Measurements from ENCODE around the gene GOLGA3. TPM values are rescaled to one million over a fixed set of nuclear protein-coding genes. Genes with fewer than 3 reads are reported as not detected.

Gene GOLGA3
- total and polyA plus RNA-seq, 5 donors from 2014 or later: 2.0 to 46.4 (median 4.1) TPM

DNA sequence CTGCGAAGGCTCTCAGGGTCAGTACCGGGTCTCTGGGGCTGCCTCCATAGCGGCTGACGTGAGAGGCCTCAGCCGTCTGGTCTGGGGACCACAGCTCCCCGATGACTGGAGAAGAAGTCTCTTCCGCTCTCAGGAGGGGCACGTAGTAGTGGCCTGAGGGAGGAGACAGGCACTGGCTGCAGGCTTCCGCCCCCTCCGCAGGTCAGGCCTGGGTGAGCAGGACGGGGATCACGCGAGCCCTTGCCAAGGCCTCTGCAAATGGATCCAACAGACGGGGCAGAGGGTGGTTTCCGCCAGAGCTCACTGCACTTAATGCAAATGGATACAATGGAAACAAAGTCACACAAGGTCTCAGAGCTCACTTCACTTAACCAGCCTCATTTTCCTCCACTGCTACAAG lies 91.8 kb downstream of the GOLGA3 start:
- DNase-seq (no peak), ATAC-seq (ENCODE audit: low read depth in 2 of 2) (no peak)
- Histone ChIP-seq H3K9me3 (ENCODE audit: control insufficient read depth in 2 of 2, low read length in 2 of 2) (no peaks in the 10 kb centered on the region), H3K36me3 (ENCODE audit: control insufficient read depth, insufficient read depth, low read length) (peaks cover 91% of the 10 kb centered on the region), H3K4me3 (ENCODE audit: low read depth, low read length) (no peak overlapping the region), H3K27me3 (ENCODE audit: control insufficient read depth, insufficient read depth, low read length) (no peaks in the 10 kb centered on the region), H3K4me1 (ENCODE audit: control insufficient read depth, insufficient read depth, low read length, poor library complexity, severe bottlenecking) (no peaks in the 10 kb centered on the region), H3K27ac (ENCODE audit: insufficient read depth, low read length, poor library complexity, severe bottlenecking) (no peak overlapping the region)
- peaks cover 0 to 2% (median 1%) of the 10 kb centered on the region in 4 donors for H3K4me1 Mint-ChIP-seq
- H3K36me3 Mint-ChIP-seq: peaks cover 43% of the 10 kb centered on the region
- no peaks in the 10 kb centered on the region for H3K9me3 Mint-ChIP-seq
- H3K4me3 Mint-ChIP-seq: no peak overlapping the region
- no peaks in the 10 kb centered on the region for H3K27me3 Mint-ChIP-seq
- no peak overlapping the region for H3K27ac Mint-ChIP-seq

DNA sequence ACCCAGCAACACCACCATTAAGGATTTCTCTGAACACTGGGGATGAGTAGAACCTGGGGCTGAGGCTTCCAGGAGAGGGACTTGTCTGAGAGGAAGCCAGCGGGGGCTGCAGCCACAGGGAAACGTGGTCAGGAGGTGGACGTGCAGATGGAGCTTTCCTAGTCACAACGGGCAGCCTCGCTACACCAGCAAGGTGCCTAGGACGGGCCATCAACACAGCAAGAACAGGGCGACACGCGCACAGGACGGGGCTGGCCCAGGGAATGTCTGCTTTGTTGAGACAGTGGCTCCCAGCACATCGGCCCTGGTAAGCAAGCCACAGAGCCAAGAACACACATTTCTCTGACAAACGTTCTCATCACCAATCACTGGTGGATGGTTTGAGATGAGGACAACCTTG lies 92.3 kb downstream of the GOLGA3 start:
- H3K27me3 ChIP-seq (ENCODE audit: control insufficient read depth, insufficient read depth, low read length): no peaks in the 10 kb centered on the region
- no peak for ATAC-seq (ENCODE audit: low read depth in 2 of 2)
- H3K4me1 Mint-ChIP-seq: no peaks in the 10 kb centered on the region
- H3K27ac Mint-ChIP-seq: no peak overlapping the region
- H3K36me3 Mint-ChIP-seq: peaks cover 45% of the 10 kb centered on the region
- H3K4me3 ChIP-seq (ENCODE audit: low read depth, low read length): no peak overlapping the region
- no peaks in the 10 kb centered on the region for H3K4me1 ChIP-seq (ENCODE audit: control insufficient read depth, insufficient read depth, low read length, poor library complexity, severe bottlenecking)
- DNase-seq: no peak
- no peaks in the 10 kb centered on the region for H3K27me3 Mint-ChIP-seq
- H3K9me3 ChIP-seq (ENCODE audit: control insufficient read depth in 2 of 2, low read length in 2 of 2): no peaks in the 10 kb centered on the region
- no peak overlapping the region for H3K4me3 Mint-ChIP-seq
- H3K36me3 ChIP-seq (ENCODE audit: control insufficient read depth, insufficient read depth, low read length): peaks cover 91% of the 10 kb centered on the region
- H3K9me3 Mint-ChIP-seq: no peaks in the 10 kb centered on the region
- H3K27ac ChIP-seq (ENCODE audit: insufficient read depth, low read length, poor library complexity, severe bottlenecking): no peak overlapping the region

DNA sequence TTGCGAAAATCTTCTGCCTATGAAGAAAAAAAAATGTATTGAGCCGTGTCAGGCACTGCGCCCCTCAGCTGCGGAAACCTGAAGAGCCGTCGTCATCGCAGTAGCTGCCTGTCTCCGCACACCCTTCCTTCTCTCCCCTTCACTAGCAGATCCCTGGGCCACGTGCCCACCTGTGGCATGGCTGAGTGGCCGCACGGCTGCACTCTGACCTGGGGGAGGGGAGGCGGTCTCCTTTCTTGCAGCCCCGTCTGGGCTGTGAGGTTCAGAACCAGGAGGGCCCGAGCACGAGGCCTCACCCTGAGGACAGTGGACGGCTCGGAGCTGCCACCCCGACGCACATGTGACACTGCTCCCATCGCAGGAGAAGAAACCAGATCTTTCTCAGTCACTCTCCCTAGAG lies 93.2 kb downstream of the GOLGA3 start:
- Mint-ChIP-seq H3K4me1 (no peaks in the 10 kb centered on the region), H3K27me3 (no peaks in the 10 kb centered on the region), H3K36me3 (peaks cover 51% of the 10 kb centered on the region), H3K9me3 (no peaks in the 10 kb centered on the region), H3K4me3 (no peak overlapping the region), H3K27ac (no peak overlapping the region)
- ATAC-seq (ENCODE audit: low read depth in 2 of 2) (no peak), DNase-seq (no peak)
- Histone ChIP-seq H3K36me3 (ENCODE audit: control insufficient read depth, insufficient read depth, low read length) (peaks cover 91% of the 10 kb centered on the region), H3K27me3 (ENCODE audit: control insufficient read depth, insufficient read depth, low read length) (no peaks in the 10 kb centered on the region), H3K4me1 (ENCODE audit: control insufficient read depth, insufficient read depth, low read length, poor library complexity, severe bottlenecking) (no peaks in the 10 kb centered on the region), H3K4me3 (ENCODE audit: low read depth, low read length) (no peak overlapping the region), H3K9me3 (ENCODE audit: control insufficient read depth in 2 of 2, low read length in 2 of 2) (no peaks in the 10 kb centered on the region), H3K27ac (ENCODE audit: insufficient read depth, low read length, poor library complexity, severe bottlenecking) (no peak overlapping the region)

DNA sequence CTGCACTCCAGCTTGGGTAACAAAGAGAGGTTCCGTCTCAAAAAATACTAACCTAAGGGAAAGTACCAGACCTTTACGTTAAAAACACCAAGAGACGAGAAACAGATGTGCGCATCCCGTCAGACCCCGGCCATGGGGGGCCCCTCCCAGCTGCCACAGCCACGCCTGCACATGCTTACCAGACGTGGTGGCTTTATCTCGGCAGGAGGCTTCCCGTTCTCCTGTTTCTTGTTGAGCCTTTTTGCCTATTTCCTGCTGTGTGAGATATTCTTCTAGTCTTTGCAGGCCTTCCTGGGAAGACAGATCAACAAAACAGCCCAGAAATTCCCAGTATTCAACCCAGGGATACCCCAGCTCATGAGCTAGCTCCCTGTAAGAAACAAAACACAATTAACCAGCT lies 94.5 kb downstream of the GOLGA3 start:
- no peak overlapping the region for H3K4me3 Mint-ChIP-seq
- peaks cover 51% of the 10 kb centered on the region for H3K36me3 Mint-ChIP-seq
- no peaks in the 10 kb centered on the region for H3K27me3 Mint-ChIP-seq
- H3K9me3 ChIP-seq (ENCODE audit: control insufficient read depth in 2 of 2, low read length in 2 of 2): no peaks in the 10 kb centered on the region
- H3K4me3 ChIP-seq (ENCODE audit: low read depth, low read length): no peak overlapping the region
- no peaks in the 10 kb centered on the region for H3K27me3 ChIP-seq (ENCODE audit: control insufficient read depth, insufficient read depth, low read length)
- no peaks in the 10 kb centered on the region for H3K9me3 Mint-ChIP-seq
- no peaks in the 10 kb centered on the region for H3K4me1 Mint-ChIP-seq
- no peak overlapping the region for H3K27ac ChIP-seq (ENCODE audit: insufficient read depth, low read length, poor library complexity, severe bottlenecking)
- no peak overlapping the region for H3K27ac Mint-ChIP-seq
- H3K36me3 ChIP-seq (ENCODE audit: control insufficient read depth, insufficient read depth, low read length): peaks cover 79% of the 10 kb centered on the region
- H3K4me1 ChIP-seq (ENCODE audit: control insufficient read depth, insufficient read depth, low read length, poor library complexity, severe bottlenecking): no peaks in the 10 kb centered on the region
- DNase-seq: no peak
- ATAC-seq (ENCODE audit: low read depth in 2 of 2): no peak

DNA sequence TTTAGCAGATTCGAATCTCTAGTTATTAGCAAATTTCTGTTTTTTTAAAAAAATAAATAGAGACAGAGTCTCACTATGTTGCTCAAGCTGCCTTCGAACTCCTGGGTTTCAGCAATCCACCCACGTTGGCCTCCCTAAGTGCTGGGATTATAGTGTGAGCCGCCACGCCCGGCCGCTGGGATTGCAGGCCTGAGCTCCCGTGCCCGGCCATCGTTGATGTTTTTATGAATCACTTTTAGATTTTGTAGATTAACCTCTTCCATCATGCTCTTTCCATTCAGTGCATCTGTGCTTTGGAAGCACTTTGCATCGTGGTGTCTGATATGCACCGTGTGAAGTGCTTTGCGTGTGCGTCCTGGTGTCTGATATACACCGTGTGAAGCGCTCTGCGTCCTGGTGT lies 97.1 kb downstream of the GOLGA3 start:
- ATAC-seq (ENCODE audit: low read depth in 2 of 2) (no peak), DNase-seq (no peak)
- no peaks in the 10 kb centered on the region for H3K27me3 Mint-ChIP-seq
- Histone ChIP-seq H3K27ac (ENCODE audit: insufficient read depth, low read length, poor library complexity, severe bottlenecking) (no peak overlapping the region), H3K27me3 (ENCODE audit: control insufficient read depth, insufficient read depth, low read length) (no peaks in the 10 kb centered on the region), H3K4me1 (ENCODE audit: control insufficient read depth, insufficient read depth, low read length, poor library complexity, severe bottlenecking) (no peaks in the 10 kb centered on the region), H3K9me3 (ENCODE audit: control insufficient read depth in 2 of 2, low read length in 2 of 2) (no peaks in the 10 kb centered on the region), H3K4me3 (ENCODE audit: low read depth, low read length) (no peak overlapping the region), H3K36me3 (ENCODE audit: control insufficient read depth, insufficient read depth, low read length) (peaks cover 77% of the 10 kb centered on the region)
- H3K27ac Mint-ChIP-seq: no peak overlapping the region
- no peak overlapping the region for H3K4me3 Mint-ChIP-seq
- peaks cover 0 to 3% (median under 1%) of the 10 kb centered on the region in 4 donors for H3K4me1 Mint-ChIP-seq
- peaks cover 57% of the 10 kb centered on the region for H3K36me3 Mint-ChIP-seq
- H3K9me3 Mint-ChIP-seq: no peaks in the 10 kb centered on the region

DNA sequence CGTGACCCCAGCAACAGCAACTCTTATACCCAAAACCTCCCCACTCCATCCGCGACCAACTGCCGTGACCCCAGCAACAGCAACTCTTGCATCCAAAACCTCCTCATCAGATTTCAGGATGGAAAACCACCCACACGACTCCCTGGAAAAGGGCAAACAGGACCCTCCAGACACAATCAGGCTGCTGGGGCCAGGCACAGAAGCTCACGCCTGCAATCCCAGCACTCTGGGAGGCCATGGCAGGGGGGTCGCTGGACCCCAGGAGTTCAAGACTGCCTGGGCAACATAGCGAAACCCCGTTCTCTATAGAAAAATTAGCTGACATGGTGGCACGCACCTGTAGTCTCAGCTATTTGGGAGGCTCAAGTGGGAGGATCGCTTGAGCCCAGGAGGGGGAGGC lies 98.3 kb downstream of the GOLGA3 start:
- no peaks in the 10 kb centered on the region for H3K9me3 Mint-ChIP-seq
- DNase-seq (no peak), ATAC-seq (ENCODE audit: low read depth in 2 of 2) (no peak)
- H3K27me3 Mint-ChIP-seq: no peaks in the 10 kb centered on the region
- Histone ChIP-seq H3K4me3 (ENCODE audit: low read depth, low read length) (no peak overlapping the region), H3K36me3 (ENCODE audit: control insufficient read depth, insufficient read depth, low read length) (peaks cover 79% of the 10 kb centered on the region), H3K27me3 (ENCODE audit: control insufficient read depth, insufficient read depth, low read length) (no peaks in the 10 kb centered on the region), H3K27ac (ENCODE audit: insufficient read depth, low read length, poor library complexity, severe bottlenecking) (no peak overlapping the region), H3K4me1 (ENCODE audit: control insufficient read depth, insufficient read depth, low read length, poor library complexity, severe bottlenecking) (no peaks in the 10 kb centered on the region), H3K9me3 (ENCODE audit: control insufficient read depth in 2 of 2, low read length in 2 of 2) (no peaks in the 10 kb centered on the region)
- H3K4me3 Mint-ChIP-seq: no peak overlapping the region
- peaks cover 69% of the 10 kb centered on the region for H3K36me3 Mint-ChIP-seq
- H3K27ac Mint-ChIP-seq: no peak overlapping the region
- H3K4me1 Mint-ChIP-seq: peaks cover 0 to 3% (median under 1%) of the 10 kb centered on the region in 4 donors

DNA sequence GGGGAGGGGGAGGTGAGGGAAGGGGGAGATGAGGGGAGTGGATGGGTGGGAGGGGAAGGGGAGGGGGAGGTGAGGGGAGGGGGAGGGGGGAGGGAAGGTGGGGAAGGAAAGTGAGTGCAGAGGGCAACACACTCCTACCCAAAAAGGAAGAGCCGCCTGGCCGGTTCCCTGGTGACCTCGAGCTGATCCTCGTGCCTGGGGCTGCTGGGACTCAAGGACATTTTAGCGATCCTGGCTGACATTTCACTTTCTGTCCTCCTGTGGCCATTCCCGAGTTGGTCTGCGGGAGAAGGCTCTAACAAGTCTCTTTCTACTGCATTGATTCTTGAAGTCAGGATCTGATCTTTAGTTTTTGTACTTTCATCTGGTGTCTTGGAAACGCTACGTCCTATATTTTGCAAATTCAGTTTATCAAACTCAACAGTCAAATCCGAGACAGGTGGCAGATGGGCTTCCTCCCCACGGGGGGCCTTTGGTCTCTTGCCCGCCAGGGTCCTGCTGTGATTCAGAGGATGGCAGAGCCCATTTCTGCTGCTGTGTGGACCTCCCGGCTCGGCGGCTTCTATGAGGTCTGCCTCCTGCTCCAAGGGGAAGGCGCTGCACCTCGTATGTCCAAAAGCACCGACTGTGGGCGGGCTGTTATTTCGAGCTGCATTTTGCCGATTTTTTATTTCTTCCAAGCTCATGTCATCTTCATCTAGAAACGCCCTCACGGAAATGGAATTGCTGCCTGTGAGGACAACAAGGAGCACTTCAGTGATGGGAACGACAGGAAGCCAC lies 98.9 kb downstream of the GOLGA3 start:
- ATAC-seq (ENCODE audit: low read depth in 2 of 2) (no peak), DNase-seq (no peak)

DNA sequence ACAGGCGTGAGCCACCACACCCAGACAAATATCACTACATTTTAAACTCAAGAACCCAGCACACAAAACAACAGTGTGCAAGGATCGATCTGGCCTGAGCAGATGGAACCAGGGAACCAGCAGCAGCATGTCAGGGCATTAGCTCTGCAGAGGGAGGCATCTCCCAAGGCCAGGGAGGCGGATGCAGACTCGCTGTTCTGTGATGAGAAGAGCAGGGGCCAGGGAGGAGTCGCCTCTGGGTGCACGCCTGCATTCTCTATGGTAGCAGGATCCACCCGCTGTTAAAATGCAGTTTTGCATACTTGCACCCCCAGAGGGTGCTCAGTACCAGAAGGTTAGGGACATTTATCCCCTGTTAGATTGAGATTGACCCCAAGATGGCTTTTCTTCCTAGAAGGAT lies 100.2 kb downstream of the GOLGA3 start:
- Histone ChIP-seq H3K27ac (ENCODE audit: insufficient read depth, low read length, poor library complexity, severe bottlenecking) (no peak overlapping the region), H3K4me3 (ENCODE audit: low read depth, low read length) (no peak overlapping the region), H3K9me3 (ENCODE audit: control insufficient read depth in 2 of 2, low read length in 2 of 2) (no peaks in the 10 kb centered on the region), H3K4me1 (ENCODE audit: control insufficient read depth, insufficient read depth, low read length, poor library complexity, severe bottlenecking) (no peaks in the 10 kb centered on the region), H3K27me3 (ENCODE audit: control insufficient read depth, insufficient read depth, low read length) (no peaks in the 10 kb centered on the region), H3K36me3 (ENCODE audit: control insufficient read depth, insufficient read depth, low read length) (peaks cover 77% of the 10 kb centered on the region)
- Mint-ChIP-seq H3K36me3 (peaks cover 71% of the 10 kb centered on the region), H3K27me3 (no peaks in the 10 kb centered on the region), H3K9me3 (no peaks in the 10 kb centered on the region), H3K4me3 (no peak overlapping the region), H3K4me1 (peaks cover 0 to 3% (median under 1%) of the 10 kb centered on the region in 4 donors), H3K27ac (peak overlapping the region in 2 of 3 donors; percentile 20 to 90)
- ATAC-seq (ENCODE audit: low read depth in 2 of 2) (no peak), DNase-seq (no peak)

More for the DNA sequence above, 98.9 kb downstream of the GOLGA3 start:
- no peaks in the 10 kb centered on the region for H3K9me3 Mint-ChIP-seq
- Histone ChIP-seq H3K9me3 (ENCODE audit: control insufficient read depth in 2 of 2, low read length in 2 of 2) (no peaks in the 10 kb centered on the region), H3K36me3 (ENCODE audit: control insufficient read depth, insufficient read depth, low read length) (peaks cover 79% of the 10 kb centered on the region), H3K4me3 (ENCODE audit: low read depth, low read length) (no peak overlapping the region), H3K27ac (ENCODE audit: insufficient read depth, low read length, poor library complexity, severe bottlenecking) (no peak overlapping the region), H3K27me3 (ENCODE audit: control insufficient read depth, insufficient read depth, low read length) (no peaks in the 10 kb centered on the region), H3K4me1 (ENCODE audit: control insufficient read depth, insufficient read depth, low read length, poor library complexity, severe bottlenecking) (no peaks in the 10 kb centered on the region)
- H3K27ac Mint-ChIP-seq: no peak overlapping the region
- no peaks in the 10 kb centered on the region for H3K27me3 Mint-ChIP-seq
- peaks cover 73% of the 10 kb centered on the region for H3K36me3 Mint-ChIP-seq
- peaks cover 0 to 3% (median under 1%) of the 10 kb centered on the region in 4 donors for H3K4me1 Mint-ChIP-seq
- H3K4me3 Mint-ChIP-seq: peak overlapping the region in 1 of 4 donors; percentile 32

Measured in CD4-positive, CD25-positive, alpha-beta regulatory T cell (primary cell).